ENCODE results near the gene WRNIP1.

Gene WRNIP1

GRCh38 chr6:2745246-2745645, 19.9 kb upstream of the WRNIP1 start:
- Histone ChIP-seq H4K8ac (ENCODE audit: low read length) (no peak overlapping the region), H3K4me3 (ENCODE audit: insufficient read depth in 1 of 2, low read depth in 1 of 2, low read length in 2 of 2) (no peak overlapping the region), H2BK12ac (ENCODE audit: low read length in 2 of 2) (no peak overlapping the region), H3K9me3 (ENCODE audit: control insufficient read depth, low read length) (no peaks in the 10 kb centered on the region), H3K18ac (ENCODE audit: low read depth in 1 of 2, low read length in 2 of 2) (no peak overlapping the region), H2BK120ac (ENCODE audit: low read depth, low read length) (no peak overlapping the region), H3K23ac (ENCODE audit: low read length in 2 of 2) (no peak overlapping the region), H3K27me3 (ENCODE audit: control insufficient read depth in 1 of 2, insufficient read depth in 1 of 2, low read length in 2 of 2) (no peaks in the 10 kb centered on the region), H3K9ac (ENCODE audit: low read length) (no peak overlapping the region), H3K4me2 (ENCODE audit: low read length, poor library complexity, severe bottlenecking) (no peak overlapping the region), H2BK15ac (ENCODE audit: low read depth, poor library complexity, severe bottlenecking) (no peak overlapping the region), H3K36me3 (ENCODE audit: control insufficient read depth in 1 of 2, insufficient read depth in 2 of 2, low read depth in 1 of 2, low read length in 2 of 2) (no peaks in the 10 kb centered on the region), H3K4me1 (ENCODE audit: control insufficient read depth, insufficient read depth, low read depth, low read length) (peaks cover 10% of the 10 kb centered on the region), H3K14ac (ENCODE audit: low read length in 2 of 2) (no peak overlapping the region), H4K91ac (ENCODE audit: low read length) (no peak overlapping the region), H2BK5ac (ENCODE audit: low read depth, low read length, poor library complexity, severe bottlenecking) (no peak overlapping the region), H3K79me1 (replicated peaks; ENCODE audit: low read length, poor library complexity, severe bottlenecking) (no peaks in the 10 kb centered on the region), H3K27ac (ENCODE audit: low read length, poor library complexity, severe bottlenecking) (no peak overlapping the region), H2AK5ac (ENCODE audit: low read length, severe bottlenecking) (no peak overlapping the region), H3K4ac (ENCODE audit: low read depth in 1 of 2, low read length in 2 of 2) (no peak overlapping the region), H2AFZ (ENCODE audit: low read depth, low read length) (no peak overlapping the region)
- no CpG with 5 or more reads among the region's 4 CpGs for WGBS
- no peak for DNase-seq

GRCh38 chr6:2746557-2747061, 18.6 kb upstream of the WRNIP1 start:
- Histone ChIP-seq H3K4me3 (ENCODE audit: insufficient read depth in 1 of 2, low read depth in 1 of 2, low read length in 2 of 2) (no peak overlapping the region), H3K4me1 (ENCODE audit: control insufficient read depth, insufficient read depth, low read depth, low read length) (peaks cover 10% of the 10 kb centered on the region), H3K4me2 (ENCODE audit: low read length, poor library complexity, severe bottlenecking) (no peak overlapping the region), H3K36me3 (ENCODE audit: control insufficient read depth in 1 of 2, insufficient read depth in 2 of 2, low read depth in 1 of 2, low read length in 2 of 2) (no peaks in the 10 kb centered on the region), H3K14ac (ENCODE audit: low read length in 2 of 2) (peak overlapping the region in 1 of 2 experiments; percentile 94), H4K8ac (ENCODE audit: low read length) (no peak overlapping the region), H3K27ac (ENCODE audit: low read length, poor library complexity, severe bottlenecking) (no peak overlapping the region), H3K79me1 (replicated peaks; ENCODE audit: low read length, poor library complexity, severe bottlenecking) (no peaks in the 10 kb centered on the region), H3K23ac (ENCODE audit: low read length in 2 of 2) (no peak overlapping the region), H4K91ac (ENCODE audit: low read length) (no peak overlapping the region), H2BK15ac (ENCODE audit: low read depth, poor library complexity, severe bottlenecking) (no peak overlapping the region), H2AFZ (ENCODE audit: low read depth, low read length) (no peak overlapping the region), H3K4ac (ENCODE audit: low read depth in 1 of 2, low read length in 2 of 2) (no peak overlapping the region), H3K9me3 (ENCODE audit: control insufficient read depth, low read length) (no peaks in the 10 kb centered on the region), H2BK5ac (ENCODE audit: low read depth, low read length, poor library complexity, severe bottlenecking) (no peak overlapping the region), H2BK120ac (ENCODE audit: low read depth, low read length) (no peak overlapping the region), H2AK5ac (ENCODE audit: low read length, severe bottlenecking) (no peak overlapping the region), H2BK12ac (ENCODE audit: low read length in 2 of 2) (no peak overlapping the region), H3K27me3 (ENCODE audit: control insufficient read depth in 1 of 2, insufficient read depth in 1 of 2, low read length in 2 of 2) (no peaks in the 10 kb centered on the region), H3K18ac (ENCODE audit: low read depth in 1 of 2, low read length in 2 of 2) (no peak overlapping the region), H3K9ac (ENCODE audit: low read length) (no peak overlapping the region)
- 57% methylated on average over 7 of the region's 7 CpGs for WGBS
- no peak for DNase-seq

- no peak overlapping the region for H3K14ac ChIP-seq (ENCODE audit: low read length in 2 of 2)
- H3K23ac ChIP-seq (ENCODE audit: low read length in 2 of 2) = no peak overlapping the region
- no peak overlapping the region for H3K4me2 ChIP-seq (ENCODE audit: low read length, poor library complexity, severe bottlenecking)
- no peak overlapping the region for H4K8ac ChIP-seq (ENCODE audit: low read length)
- 95% methylated on average over 8 of the region's 8 CpGs for WGBS
- H2BK15ac ChIP-seq (ENCODE audit: low read depth, poor library complexity, severe bottlenecking) = no peak overlapping the region
- H3K9ac ChIP-seq (ENCODE audit: low read length) = no peak overlapping the region
- H3K4me1 ChIP-seq (ENCODE audit: control insufficient read depth, insufficient read depth, low read depth, low read length) = peaks cover 10% of the 10 kb centered on the region
- DNase-seq = no peak
- H3K9me3 ChIP-seq (ENCODE audit: control insufficient read depth, low read length) = no peaks in the 10 kb centered on the region
- no peak overlapping the region for H2AK5ac ChIP-seq (ENCODE audit: low read length, severe bottlenecking)
- no peak overlapping the region for H3K18ac ChIP-seq (ENCODE audit: low read depth in 1 of 2, low read length in 2 of 2)
- H2AFZ ChIP-seq (ENCODE audit: low read depth, low read length) = no peak overlapping the region
- no peak overlapping the region for H2BK12ac ChIP-seq (ENCODE audit: low read length in 2 of 2)
- no peaks in the 10 kb centered on the region for H3K36me3 ChIP-seq (ENCODE audit: control insufficient read depth in 1 of 2, insufficient read depth in 2 of 2, low read depth in 1 of 2, low read length in 2 of 2)
- H2BK5ac ChIP-seq (ENCODE audit: low read depth, low read length, poor library complexity, severe bottlenecking) = no peak overlapping the region
- H3K79me1 ChIP-seq (replicated peaks; ENCODE audit: low read length, poor library complexity, severe bottlenecking) = no peaks in the 10 kb centered on the region
- H3K4me3 ChIP-seq (ENCODE audit: insufficient read depth in 1 of 2, low read depth in 1 of 2, low read length in 2 of 2) = no peak overlapping the region
- no peak overlapping the region for H3K4ac ChIP-seq (ENCODE audit: low read depth in 1 of 2, low read length in 2 of 2)
- H4K91ac ChIP-seq (ENCODE audit: low read length) = no peak overlapping the region
- H3K27ac ChIP-seq (ENCODE audit: low read length, poor library complexity, severe bottlenecking) = no peak overlapping the region
- H2BK120ac ChIP-seq (ENCODE audit: low read depth, low read length) = no peak overlapping the region
- H3K27me3 ChIP-seq (ENCODE audit: control insufficient read depth in 1 of 2, insufficient read depth in 1 of 2, low read length in 2 of 2) = no peaks in the 10 kb centered on the region
Observed at GRCh38 chr6:2748183-2748582, 17.0 kb upstream of the WRNIP1 start.

- H3K36me3 ChIP-seq (ENCODE audit: control insufficient read depth in 1 of 2, insufficient read depth in 2 of 2, low read depth in 1 of 2, low read length in 2 of 2) = no peaks in the 10 kb centered on the region
- H2BK15ac ChIP-seq (ENCODE audit: low read depth, poor library complexity, severe bottlenecking) = no peak overlapping the region
- H2AFZ ChIP-seq (ENCODE audit: low read depth, low read length) = no peak overlapping the region
- no peaks in the 10 kb centered on the region for H3K9me3 ChIP-seq (ENCODE audit: control insufficient read depth, low read length)
- peak overlapping the region in 1 of 2 experiments; percentile 39 for H3K4me3 ChIP-seq (ENCODE audit: insufficient read depth in 1 of 2, low read depth in 1 of 2, low read length in 2 of 2)
- H2BK12ac ChIP-seq (ENCODE audit: low read length in 2 of 2) = no peak overlapping the region
- H3K23ac ChIP-seq (ENCODE audit: low read length in 2 of 2) = no peak overlapping the region
- no peak overlapping the region for H3K27ac ChIP-seq (ENCODE audit: low read length, poor library complexity, severe bottlenecking)
- H2AK5ac ChIP-seq (ENCODE audit: low read length, severe bottlenecking) = no peak overlapping the region
- H3K4me1 ChIP-seq (ENCODE audit: control insufficient read depth, insufficient read depth, low read depth, low read length) = peaks cover 2% of the 10 kb centered on the region
- H3K4me2 ChIP-seq (ENCODE audit: low read length, poor library complexity, severe bottlenecking) = no peak overlapping the region
- no peak overlapping the region for H3K14ac ChIP-seq (ENCODE audit: low read length in 2 of 2)
- H3K4ac ChIP-seq (ENCODE audit: low read depth in 1 of 2, low read length in 2 of 2) = no peak overlapping the region
- 28% methylated on average over 3 of the region's 11 CpGs for WGBS
- no peak overlapping the region for H4K91ac ChIP-seq (ENCODE audit: low read length)
- DNase-seq = peak; percentile 68
- H2BK5ac ChIP-seq (ENCODE audit: low read depth, low read length, poor library complexity, severe bottlenecking) = no peak overlapping the region
- H3K79me1 ChIP-seq (replicated peaks; ENCODE audit: low read length, poor library complexity, severe bottlenecking) = no peaks in the 10 kb centered on the region
- no peak overlapping the region for H4K8ac ChIP-seq (ENCODE audit: low read length)
- H3K18ac ChIP-seq (ENCODE audit: low read depth in 1 of 2, low read length in 2 of 2) = no peak overlapping the region
- peak overlapping the region; percentile 5 for H3K9ac ChIP-seq (ENCODE audit: low read length)
- H2BK120ac ChIP-seq (ENCODE audit: low read depth, low read length) = no peak overlapping the region
- no peaks in the 10 kb centered on the region for H3K27me3 ChIP-seq (ENCODE audit: control insufficient read depth in 1 of 2, insufficient read depth in 1 of 2, low read length in 2 of 2)
Observed at GRCh38 chr6:2749969-2750600, 15.1 kb upstream of the WRNIP1 start.
